ENCODE data around the gene BCL2. TPM values are rescaled to one million over a fixed set of nuclear protein-coding genes. Genes with fewer than 3 reads are reported as not detected.
A peak's percentile ranks its signal among the peaks of the same experiment; 100 is the strongest.

The BCL2 gene
- total RNA-seq, 4 donors from 2014 or later, result 16.1 to 61.1 (median 36.9) TPM

DNA sequence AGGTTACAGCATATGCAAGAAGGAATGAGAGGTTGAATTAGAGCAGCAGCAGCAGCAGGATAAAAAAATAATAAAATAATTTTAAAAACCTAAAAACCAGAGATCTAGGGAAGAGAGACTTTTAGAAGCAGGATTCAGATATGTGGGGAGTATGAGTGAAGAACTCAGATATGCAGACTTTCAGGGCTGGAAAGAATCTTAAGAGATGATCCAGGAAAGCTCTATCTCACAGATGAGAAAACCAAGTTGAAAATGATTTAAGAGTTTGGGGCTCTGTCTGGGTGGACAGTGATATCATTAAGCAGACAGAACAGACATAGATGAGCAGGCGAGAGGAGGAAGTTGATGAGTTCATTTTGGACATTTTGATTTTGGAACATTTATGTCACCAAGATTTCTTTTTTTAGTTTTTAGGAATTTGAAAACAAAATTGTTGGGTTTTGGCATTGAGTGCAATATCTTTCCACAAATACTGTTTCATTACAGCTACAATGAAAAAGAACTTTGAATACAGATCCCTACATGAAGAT lies 31.8 kb downstream of the BCL2 start:
- intact Hi-C loops (cut with DNase I; ENCODE audit: low total_unique reads), result no loop called here
- no peak for DNase-seq
- H3K4me3 ChIP-seq, result no peak overlapping the region
- no peaks in the 10 kb centered on the region for H3K36me3 ChIP-seq
- no peaks in the 10 kb centered on the region for H3K27me3 ChIP-seq
- TF ChIP-seq POLR2A (IDR thresholded peaks at IDR 0.05), result no peak
- TF ChIP-seq, protein P1, sequence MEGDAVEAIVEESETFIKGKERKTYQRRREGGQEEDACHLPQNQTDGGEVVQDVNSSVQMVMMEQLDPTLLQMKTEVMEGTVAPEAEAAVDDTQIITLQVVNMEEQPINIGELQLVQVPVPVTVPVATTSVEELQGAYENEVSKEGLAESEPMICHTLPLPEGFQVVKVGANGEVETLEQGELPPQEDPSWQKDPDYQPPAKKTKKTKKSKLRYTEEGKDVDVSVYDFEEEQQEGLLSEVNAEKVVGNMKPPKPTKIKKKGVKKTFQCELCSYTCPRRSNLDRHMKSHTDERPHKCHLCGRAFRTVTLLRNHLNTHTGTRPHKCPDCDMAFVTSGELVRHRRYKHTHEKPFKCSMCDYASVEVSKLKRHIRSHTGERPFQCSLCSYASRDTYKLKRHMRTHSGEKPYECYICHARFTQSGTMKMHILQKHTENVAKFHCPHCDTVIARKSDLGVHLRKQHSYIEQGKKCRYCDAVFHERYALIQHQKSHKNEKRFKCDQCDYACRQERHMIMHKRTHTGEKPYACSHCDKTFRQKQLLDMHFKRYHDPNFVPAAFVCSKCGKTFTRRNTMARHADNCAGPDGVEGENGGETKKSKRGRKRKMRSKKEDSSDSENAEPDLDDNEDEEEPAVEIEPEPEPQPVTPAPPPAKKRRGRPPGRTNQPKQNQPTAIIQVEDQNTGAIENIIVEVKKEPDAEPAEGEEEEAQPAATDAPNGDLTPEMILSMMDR (IDR thresholded peaks at IDR 0.05), result no peak
- H3K27ac ChIP-seq, result peak overlapping the region; percentile 67 to 86
- H3K9me3 ChIP-seq, result no peaks in the 10 kb centered on the region
- peaks cover 0 to 13% of the 10 kb centered on the region in 2 donors for H3K4me1 ChIP-seq

DNA sequence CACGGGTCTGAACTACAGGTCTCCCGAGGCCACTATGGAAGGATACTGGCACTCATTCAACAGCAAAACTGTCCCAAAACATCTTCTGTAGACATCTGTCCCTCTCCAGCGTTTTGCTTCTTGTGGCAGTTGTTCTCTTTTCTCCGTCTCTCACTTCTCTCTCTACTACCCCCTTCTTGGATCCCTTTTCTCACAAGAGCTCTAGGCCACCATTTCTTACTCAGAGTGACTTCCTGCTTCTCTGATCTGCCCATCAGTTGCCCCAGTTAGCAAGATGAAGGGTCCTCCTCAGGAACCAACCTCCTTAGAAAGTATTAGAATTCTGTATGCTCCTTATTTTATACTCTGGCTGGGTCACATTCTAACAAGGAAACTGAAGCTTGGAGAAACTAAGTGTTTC lies 32.6 kb downstream of the BCL2 start:
- Histone ChIP-seq H3K4me3 (no peak overlapping the region), H3K36me3 (no peaks in the 10 kb centered on the region), H3K27ac (peak overlapping the region; percentile 67 to 86), H3K9me3 (no peaks in the 10 kb centered on the region), H3K4me1 (peaks cover 0 to 13% of the 10 kb centered on the region in 2 donors), H3K27me3 (no peaks in the 10 kb centered on the region)
- TF ChIP-seq, protein P1 (IDR thresholded peaks at IDR 0.05), result no peak
- TF ChIP-seq POLR2A (IDR thresholded peaks at IDR 0.05), result no peak
- intact Hi-C loops (cut with DNase I; ENCODE audit: low total_unique reads), result no loop called here
- DNase-seq, result no peak

DNA sequence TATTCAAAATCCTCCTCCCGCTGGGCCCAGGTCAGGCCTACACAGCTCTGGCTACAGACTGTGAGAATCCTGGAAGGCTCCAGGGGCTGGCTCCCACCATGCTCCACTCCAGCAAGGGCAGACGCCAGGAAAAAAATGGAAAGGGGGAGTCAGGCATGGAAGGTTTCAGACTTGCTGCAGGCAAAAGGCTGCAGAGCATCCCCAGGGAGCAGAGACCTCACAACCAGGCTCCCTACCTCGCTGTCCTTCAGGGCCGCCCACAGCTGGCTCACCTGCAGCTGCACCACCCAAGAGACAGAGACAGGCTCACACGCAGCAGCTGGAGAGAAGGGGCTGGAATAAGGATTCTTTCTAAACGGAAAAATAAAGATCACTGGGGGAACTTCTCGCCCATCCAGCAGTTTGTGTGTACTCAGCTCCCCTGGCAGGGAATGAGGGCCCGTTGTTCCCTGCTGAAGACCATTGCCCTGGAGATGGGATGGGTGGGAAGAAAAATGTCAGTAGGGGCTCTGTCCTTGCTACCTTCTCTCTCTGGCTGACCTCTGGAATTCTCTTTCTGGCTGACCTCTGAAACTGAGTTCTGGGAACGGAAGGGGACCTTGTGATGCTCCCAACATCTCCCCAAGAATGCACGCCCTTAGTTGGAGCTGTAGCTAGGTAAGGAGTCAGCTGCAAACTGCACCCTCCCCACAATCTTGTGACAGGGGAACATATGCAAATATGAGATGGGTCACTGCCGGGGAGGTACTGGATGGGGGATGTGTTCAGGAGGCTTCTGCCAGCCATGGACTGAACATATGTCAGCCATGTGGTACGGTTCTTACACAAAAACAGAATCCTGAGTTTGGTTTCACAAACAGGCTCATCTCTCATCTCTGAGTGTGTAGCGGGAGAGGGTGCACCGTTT lies 34.5 kb downstream of the BCL2 start:
- Histone ChIP-seq H3K4me3 (no peak overlapping the region), H3K4me1 (peaks cover 0 to 13% of the 10 kb centered on the region in 2 donors), H3K27ac (peak overlapping the region; percentile 5 to 33), H3K36me3 (no peaks in the 10 kb centered on the region), H3K9me3 (no peaks in the 10 kb centered on the region), H3K27me3 (no peaks in the 10 kb centered on the region)
- TF ChIP-seq POLR2A (IDR thresholded peaks at IDR 0.05), result no peak
- TF ChIP-seq, protein P1 (IDR thresholded peaks at IDR 0.05), result no peak
- no peak for DNase-seq
- intact Hi-C loops (cut with DNase I; ENCODE audit: low total_unique reads), result no loop called here

- H3K27me3 ChIP-seq, result no peaks in the 10 kb centered on the region
- TF ChIP-seq, protein P1 (IDR thresholded peaks at IDR 0.05), result no peak
- no peak for TF ChIP-seq POLR2A (IDR thresholded peaks at IDR 0.05)
- no peak for DNase-seq
- peak overlapping the region; percentile 9 to 40 for H3K27ac ChIP-seq
- no peak overlapping the region for H3K4me3 ChIP-seq
- H3K36me3 ChIP-seq, result no peaks in the 10 kb centered on the region
- peaks cover 0 to 13% of the 10 kb centered on the region in 2 donors for H3K4me1 ChIP-seq
- no peaks in the 10 kb centered on the region for H3K9me3 ChIP-seq
- intact Hi-C loops (cut with DNase I; ENCODE audit: low total_unique reads), result no loop called here
Observed at GRCh38 chr18:63284173-63284799, 35.3 kb downstream of the BCL2 start.
